ENCODE data around the gene NMS.

The NMS gene, protein sequence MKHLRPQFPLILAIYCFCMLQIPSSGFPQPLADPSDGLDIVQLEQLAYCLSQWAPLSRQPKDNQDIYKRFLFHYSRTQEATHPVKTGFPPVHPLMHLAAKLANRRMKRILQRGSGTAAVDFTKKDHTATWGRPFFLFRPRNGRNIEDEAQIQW

DNA sequence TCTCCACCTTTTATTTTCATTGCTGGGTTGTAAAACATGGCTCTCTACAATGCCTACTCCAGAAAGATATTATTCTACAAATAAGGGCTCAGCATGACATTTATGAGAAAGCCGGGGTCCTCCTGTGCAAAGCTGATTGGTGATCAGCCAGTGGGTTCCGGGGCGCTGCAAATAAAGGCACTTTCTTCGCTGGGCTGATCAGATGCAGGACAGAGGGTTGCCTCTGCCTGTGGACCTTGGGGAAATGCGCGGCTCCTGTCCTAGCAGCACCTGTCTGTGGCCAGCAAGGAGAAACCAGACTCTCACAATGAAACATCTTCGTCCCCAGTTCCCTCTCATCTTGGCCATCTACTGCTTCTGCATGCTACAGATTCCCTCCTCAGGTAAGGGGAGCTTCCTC lies at the start of gene NMS:
NMS (plus strand) TSS at position 301 of the 400 bp plus-strand sequence; CDS start at position 308, 7 bp downstream.
- DNase-seq (ENCODE audit: low read depth) = no peak
- no peak for TF ChIP-seq CTCF (IDR thresholded peaks at IDR 0.05; ENCODE audit: control insufficient read depth, insufficient read depth, low read depth, low read length, missing control alignments)
- H3K4me3 ChIP-seq (ENCODE audit: control insufficient read depth, low read depth, low read length) = no peak within 1 kb of the TSS

DNA sequence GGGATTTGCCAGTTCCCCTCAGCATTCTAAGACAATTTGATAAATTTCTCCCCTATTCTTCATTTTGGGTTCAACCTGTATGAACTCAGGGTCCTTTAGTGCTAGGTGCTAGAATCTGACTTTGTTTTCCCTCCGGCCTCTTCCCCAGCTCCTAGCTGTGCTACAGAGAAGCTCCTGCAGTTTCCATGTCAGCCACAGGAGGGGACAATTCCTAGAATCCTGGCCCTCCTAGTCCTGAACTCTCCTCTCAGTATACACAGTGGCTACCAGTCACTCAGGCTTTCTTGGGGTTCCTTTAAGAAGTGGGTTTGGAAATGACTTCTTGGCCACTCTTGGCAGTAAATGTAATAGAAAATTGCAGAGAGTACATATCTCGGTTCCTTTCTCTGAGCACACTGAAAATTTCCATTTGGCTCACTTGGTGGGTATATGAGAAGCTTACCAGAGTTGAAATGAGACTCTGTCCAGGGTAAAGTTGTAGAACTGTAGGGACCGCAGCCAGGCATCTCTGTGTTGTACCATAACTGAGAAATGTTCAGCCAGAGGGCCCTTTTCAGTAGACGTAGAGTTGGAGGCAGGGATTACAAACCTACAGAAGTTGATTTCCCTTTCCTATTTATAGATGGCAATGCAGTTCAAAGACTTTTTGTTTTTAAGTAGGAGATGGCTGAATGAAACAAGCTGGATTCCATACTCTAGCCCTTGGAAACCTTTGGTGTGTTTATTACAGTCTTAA lies 47.8 kb upstream of the NMS start:
- no peak overlapping the region for H3K4me3 ChIP-seq (ENCODE audit: control insufficient read depth, low read depth, low read length)
- DNase-seq (ENCODE audit: low read depth) = no peak
- peak; percentile 64 for TF ChIP-seq CTCF (IDR thresholded peaks at IDR 0.05; ENCODE audit: control insufficient read depth, insufficient read depth, low read depth, low read length, missing control alignments)

DNA sequence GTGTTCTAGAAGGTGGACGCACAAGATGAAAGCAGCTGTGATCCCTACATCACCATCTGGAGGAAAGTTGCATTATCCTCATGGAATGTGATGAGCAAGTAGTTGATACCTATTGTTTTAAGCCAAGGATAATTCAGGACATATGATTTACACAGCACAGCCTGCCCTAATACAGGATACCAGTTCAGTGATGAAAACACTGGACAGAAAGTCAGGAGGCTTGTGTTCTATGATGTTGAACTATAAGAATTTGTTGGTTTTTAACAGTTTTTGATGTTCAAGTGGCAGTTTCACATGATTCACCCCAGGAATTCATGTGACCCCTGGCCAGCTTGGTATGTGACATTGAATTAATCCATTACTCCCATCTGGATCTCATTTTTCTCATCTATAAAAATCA lies 46.7 kb upstream of the NMS start:
- H3K4me3 ChIP-seq (ENCODE audit: control insufficient read depth, low read depth, low read length) = no peak overlapping the region
- DNase-seq (ENCODE audit: low read depth) = no peak
- no peak for TF ChIP-seq CTCF (IDR thresholded peaks at IDR 0.05; ENCODE audit: control insufficient read depth, insufficient read depth, low read depth, low read length, missing control alignments)

- no peak for TF ChIP-seq CTCF (IDR thresholded peaks at IDR 0.05; ENCODE audit: control insufficient read depth, insufficient read depth, low read depth, low read length, missing control alignments)
- no peak overlapping the region for H3K4me3 ChIP-seq (ENCODE audit: control insufficient read depth, low read depth, low read length)
- no peak for DNase-seq (ENCODE audit: low read depth)
These were observed 45.9 kb upstream of the NMS start for GRCh38 chr2:100424277-100424875.

DNA sequence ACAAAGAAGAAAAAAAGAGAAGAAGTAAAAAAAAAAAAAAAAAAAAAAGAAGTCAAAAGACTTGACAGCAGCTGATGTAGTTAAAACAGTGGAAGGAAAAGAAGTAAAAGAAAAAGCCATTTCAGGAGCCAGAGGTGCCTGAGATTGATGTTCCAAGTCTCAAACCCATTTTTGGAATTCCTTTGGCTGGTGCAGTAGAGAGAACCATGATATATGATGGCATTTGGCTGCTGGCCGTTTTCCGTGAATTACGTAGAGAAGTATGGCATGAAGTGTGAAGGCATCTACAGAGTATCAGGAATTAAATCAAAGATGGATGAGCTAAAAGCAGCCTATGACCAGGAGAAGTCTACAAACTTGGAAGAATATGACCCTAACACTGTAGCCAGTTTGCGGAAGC lies 45.2 kb upstream of the NMS start:
- H3K4me3 ChIP-seq (ENCODE audit: control insufficient read depth, low read depth, low read length) = no peak overlapping the region
- no peak for TF ChIP-seq CTCF (IDR thresholded peaks at IDR 0.05; ENCODE audit: control insufficient read depth, insufficient read depth, low read depth, low read length, missing control alignments)
- no peak for DNase-seq (ENCODE audit: low read depth)

GRCh38 chr2:100425573-100426383 lies 44.5 kb upstream of the NMS start:
- H3K4me3 ChIP-seq (ENCODE audit: control insufficient read depth, low read depth, low read length) = no peak overlapping the region
- TF ChIP-seq CTCF (IDR thresholded peaks at IDR 0.05; ENCODE audit: control insufficient read depth, insufficient read depth, low read depth, low read length, missing control alignments) = no peak
- no peak for DNase-seq (ENCODE audit: low read depth)

All from AG09309 (cell line).